HL-60 (cell line): ENCODE data around the gene LIMCH1.

Experiments
- DNase-seq, 2 experiments: peaks; one replicate each; pipeline ENCODE4 v3.0.0-alpha.2; 2010 to 2020; ENCODE audit warnings: low read depth in 1 of 2, low spot score in 1 of 2
- H3K27ac ChIP-seq: fragments of 250-450 bp; sonication (Bioruptor Pico); replicated peaks from 2 replicates; pipeline ENCODE4 v1.5.1; 2020; ENCODE audit warnings: mild to moderate bottlenecking, moderate library complexity
- H3K27me3 ChIP-seq: fragments of 250-450 bp; sonication (Bioruptor Pico); 2 replicates; pipeline ENCODE4 v1.5.1; 2021; ENCODE audit warnings: mild to moderate bottlenecking, moderate library complexity; ENCODE audit not compliant: insufficient read depth, poor library complexity, severe bottlenecking
- H3K4me3 ChIP-seq: replicated peaks from 2 replicates; pipeline ENCODE4 v1.5.1; 2011; ENCODE audit warnings: mild to moderate bottlenecking, control low read depth, low read length; ENCODE audit not compliant: insufficient read depth
- CTCF ChIP-seq: IDR thresholded peaks from one replicate; pipeline ENCODE4 v1.5.1; 2011; ENCODE audit warnings: low read length, control low read depth, inconsistent platforms; ENCODE audit not compliant: insufficient read depth
- GABPA ChIP-seq: IDR thresholded peaks from 2 replicates; pipeline ENCODE4 v1.6.1; 2012; ENCODE audit warnings: low read depth
- POLR2AphosphoS5 ChIP-seq: IDR thresholded peaks from 2 replicates; pipeline ENCODE4 v1.6.1; 2012; ENCODE audit warnings: low read depth
- REST ChIP-seq: IDR thresholded peaks from 2 replicates; pipeline ENCODE4 v1.6.1; 2012; ENCODE audit warnings: low read depth; ENCODE audit not compliant: insufficient replicate concordance
- SPI1 ChIP-seq: IDR thresholded peaks from 2 replicates; pipeline ENCODE4 v1.6.1; 2012; ENCODE audit warnings: low read depth, mild to moderate bottlenecking, borderline replicate concordance

Gene LIMCH1

GRCh38 chr4:41561244-41561643 is 23.3 kb downstream of the LIMCH1 start:
- TF ChIP-seq REST: no peak
- no peak for TF ChIP-seq CTCF
- no peak for TF ChIP-seq POLR2AphosphoS5
- no peak for TF ChIP-seq GABPA
- TF ChIP-seq SPI1: no peak
- DNase-seq: no peak
- H3K4me3 ChIP-seq: no peak overlapping the region

GRCh38 chr4:41567186-41567585 is 29.2 kb downstream of the LIMCH1 start:
- TF ChIP-seq GABPA (no peak), SPI1 (no peak), CTCF (no peak), POLR2AphosphoS5 (no peak), REST (no peak)
- Histone ChIP-seq H3K27me3 (no peaks in the 10 kb centered on the region), H3K4me3 (no peak overlapping the region), H3K27ac (no peak overlapping the region)
- DNase-seq: no peak

More at GRCh38 chr4:41561244-41561643, 23.3 kb downstream of the LIMCH1 start:
- Histone ChIP-seq H3K27me3 (peaks cover 2% of the 10 kb centered on the region), H3K27ac (no peak overlapping the region)

GRCh38 chr4:41568363-41568762 is 30.4 kb downstream of the LIMCH1 start:
- no peak for TF ChIP-seq POLR2AphosphoS5
- Histone ChIP-seq H3K4me3 (no peak overlapping the region), H3K27ac (no peak overlapping the region), H3K27me3 (no peaks in the 10 kb centered on the region)
- no peak for DNase-seq

- Histone ChIP-seq H3K27ac (no peak overlapping the region), H3K4me3 (no peak overlapping the region)
- no peak for DNase-seq
These were observed 32.0 kb downstream of the LIMCH1 start for GRCh38 chr4:41569961-41570360.

More at GRCh38 chr4:41569961-41570360, 32.0 kb downstream of the LIMCH1 start:
- H3K27me3 ChIP-seq: no peaks in the 10 kb centered on the region
- no peak for TF ChIP-seq CTCF
- TF ChIP-seq REST: no peak
- TF ChIP-seq SPI1: no peak
- TF ChIP-seq GABPA: no peak
- TF ChIP-seq POLR2AphosphoS5: no peak
